H9 (cell line): Measurements from ENCODE around the gene VWC2L. TPM values are rescaled to one million over a fixed set of nuclear protein-coding genes. Genes with fewer than 3 reads are reported as not detected.

Experiments
- DNase-seq: peaks from one replicate; pipeline ENCODE4 v3.0.0-alpha.2; 2017
- H2AFZ ChIP-seq: one replicate; pipeline ENCODE4 v1.6.1; 2013; ENCODE audit warnings: mild to moderate bottlenecking, low read length, control low read depth, moderate library complexity
- H2AK5ac ChIP-seq: 2 replicates; pipeline ENCODE4 v1.6.1; 2013; ENCODE audit warnings: low read length, control low read depth, mixed read lengths; ENCODE audit not compliant: insufficient read length
- H2BK120ac ChIP-seq: one replicate; pipeline ENCODE4 v1.6.1; 2013; ENCODE audit warnings: low read depth, mild to moderate bottlenecking, low read length, control low read depth, inconsistent platforms; ENCODE audit not compliant: poor library complexity, severe bottlenecking
- H2BK12ac ChIP-seq: 2 replicates; pipeline ENCODE4 v1.6.1; 2013; ENCODE audit warnings: low read length, control low read depth, mixed read lengths, low read depth; ENCODE audit not compliant: insufficient read length
- H2BK15ac ChIP-seq: 2 replicates; pipeline ENCODE4 v1.6.1; 2013; ENCODE audit warnings: low read depth, low read length, control low read depth
- H2BK20ac ChIP-seq: one replicate; pipeline ENCODE4 v1.6.1; 2013; ENCODE audit warnings: low read depth, mild to moderate bottlenecking, low read length, control low read depth, inconsistent platforms; ENCODE audit not compliant: poor library complexity, severe bottlenecking
- H2BK5ac ChIP-seq: 2 replicates; pipeline ENCODE4 v1.6.1; 2013; ENCODE audit warnings: low read length, control low read depth, mixed read lengths; ENCODE audit not compliant: insufficient read length
- H3K14ac ChIP-seq: 2 replicates; pipeline ENCODE4 v1.6.1; 2013; ENCODE audit warnings: low read length, control low read depth; ENCODE audit not compliant: insufficient read depth
- H3K18ac ChIP-seq: 2 replicates; pipeline ENCODE4 v1.6.1; 2013; ENCODE audit warnings: low read depth, mild to moderate bottlenecking, mixed read lengths, low read length, control low read depth; ENCODE audit not compliant: insufficient read length
- H3K23ac ChIP-seq: 2 replicates; pipeline ENCODE4 v1.6.1; 2013; ENCODE audit warnings: low read length, control low read depth, mixed read lengths, low read depth; ENCODE audit not compliant: insufficient read length
- H3K23me2 ChIP-seq: 2 replicates; pipeline ENCODE4 v1.6.1; 2013; ENCODE audit warnings: low read depth, mild to moderate bottlenecking, mixed read lengths, low read length, control low read depth; ENCODE audit not compliant: insufficient read length, poor library complexity, severe bottlenecking
- H3K27ac ChIP-seq: 2 replicates; pipeline ENCODE4 v1.5.1; 2013; ENCODE audit warnings: low read length, control low read depth, mixed read lengths, low read depth; ENCODE audit not compliant: insufficient read length
- H3K27me3 ChIP-seq: 2 replicates; pipeline ENCODE4 v1.6.1; 2013; ENCODE audit warnings: low read length, control low read depth, inconsistent platforms; ENCODE audit not compliant: insufficient read depth
- H3K4ac ChIP-seq: 2 replicates; pipeline ENCODE4 v1.6.1; 2013; ENCODE audit warnings: low read depth, mild to moderate bottlenecking, control low read depth, inconsistent platforms, low read length, moderate library complexity
- H3K4me1 ChIP-seq: 2 replicates; pipeline ENCODE4 v1.6.1; 2013; ENCODE audit warnings: low read length, control low read depth, inconsistent platforms; ENCODE audit not compliant: insufficient read depth
- H3K4me2 ChIP-seq: 2 replicates; pipeline ENCODE4 v1.6.1; 2013; ENCODE audit warnings: low read length, control low read depth, mixed read lengths; ENCODE audit not compliant: insufficient read length, insufficient read depth
- H3K56ac ChIP-seq: 2 replicates; pipeline ENCODE4 v1.6.1; 2013; ENCODE audit warnings: low read depth, mild to moderate bottlenecking, mixed read lengths, low read length, control low read depth; ENCODE audit not compliant: insufficient read length
- H3K79me1 ChIP-seq: 2 replicates; pipeline ENCODE4 v1.6.1; 2013; ENCODE audit warnings: low read depth, mild to moderate bottlenecking, moderate library complexity, low read length, control low read depth, inconsistent platforms; ENCODE audit not compliant: insufficient read depth, poor library complexity, severe bottlenecking
- H3K79me2 ChIP-seq: 2 replicates; pipeline ENCODE4 v1.6.1; 2013; ENCODE audit warnings: low read length, control low read depth, inconsistent platforms; ENCODE audit not compliant: insufficient read depth
- H3K9ac ChIP-seq: 2 replicates; pipeline ENCODE4 v1.6.1; 2013; ENCODE audit warnings: low read length, control low read depth, mixed read lengths; ENCODE audit not compliant: insufficient read length; ENCODE audit errors: extremely low read depth
- H3K9me3 ChIP-seq: one replicate; pipeline ENCODE4 v1.6.1; 2013; ENCODE audit warnings: low read depth, low read length, inconsistent platforms; ENCODE audit not compliant: control insufficient read depth
- H3T11ph ChIP-seq: one replicate; pipeline ENCODE4 v1.6.1; 2013; ENCODE audit warnings: mild to moderate bottlenecking, low read length, control low read depth, inconsistent platforms
- H4K20me1 ChIP-seq: one replicate; pipeline ENCODE4 v1.6.1; 2013; ENCODE audit not compliant: control insufficient read depth, insufficient read length, insufficient read depth
- H4K5ac ChIP-seq: 2 replicates; pipeline ENCODE4 v1.6.1; 2013; ENCODE audit warnings: low read depth, mild to moderate bottlenecking, mixed read lengths, low read length, control low read depth; ENCODE audit not compliant: insufficient read length
- H4K8ac ChIP-seq: replicated peaks from 2 replicates; pipeline ENCODE4 v1.6.1; 2013; ENCODE audit warnings: low read length, control low read depth, mixed read lengths, low read depth; ENCODE audit not compliant: insufficient read length
- H4K91ac ChIP-seq: 2 replicates; pipeline ENCODE4 v1.6.1; 2013; ENCODE audit warnings: low read depth, mild to moderate bottlenecking, moderate library complexity, mixed read lengths, low read length, control low read depth; ENCODE audit not compliant: insufficient read length
- H3K27ac Mint-ChIP-seq, 3 experiments: 2 replicates in 2 of 3; 3 replicates in 1 of 3; pipeline ENCODE4 v1.8.0; 2020 to 2021; ENCODE audit warnings: mixed read lengths in 3 of 3, mild to moderate bottlenecking in 1 of 3, moderate library complexity in 1 of 3
- H3K27me3 Mint-ChIP-seq: 2 replicates; pipeline ENCODE4 v1.8.0; 2021; ENCODE audit warnings: low read depth, mild to moderate bottlenecking, moderate library complexity, mixed read lengths
- H3K36me3 Mint-ChIP-seq, 3 experiments: 2 replicates in 2 of 3; 3 replicates in 1 of 3; pipeline ENCODE4 v1.8.0; 2020 to 2021; ENCODE audit warnings: low read depth in 3 of 3, mixed read lengths in 3 of 3; ENCODE audit not compliant: insufficient read depth in 1 of 3
- H3K4me1 Mint-ChIP-seq, 2 experiments: 2 replicates each; pipeline ENCODE4 v1.8.0; 2020; ENCODE audit warnings: mixed read lengths in 2 of 2
- H3K4me3 Mint-ChIP-seq, 2 experiments: 2 replicates in 1 of 2; 3 replicates in 1 of 2; pipeline ENCODE4 v1.8.0; 2020 to 2021; ENCODE audit warnings: mild to moderate bottlenecking in 2 of 2, mixed read lengths in 2 of 2, moderate library complexity in 1 of 2
- H3K9me3 Mint-ChIP-seq, 2 experiments: 2 replicates in 1 of 2; 3 replicates in 1 of 2; pipeline ENCODE4 v1.8.0; 2020; ENCODE audit warnings: mild to moderate bottlenecking in 2 of 2, mixed read lengths in 2 of 2, moderate library complexity in 1 of 2
- WGBS: extraction: QIAGEN DNeasy Blood & Tissue Kit; methylation state at CpG from one replicate; pipeline ENCODE4 v1.1.7; 2013; ENCODE audit warnings: missing lambda C conversion rate, low lambda C conversion rate, mixed read lengths; ENCODE audit not compliant: insufficient read length; ENCODE audit errors: extremely low coverage; 5-methylcytosine and 5-hydroxymethylcytosine counted together
- total RNA-seq: library from RNA; stranded (reverse); gene quantifications from 2 replicates; pipeline ENCODE4 v1.2.1, GENCODE V29; 2021
- TF ChIP-seq, protein P1 (sequence below): fragments of 200-600 bp; sonication (generic); conservative IDR thresholded peaks from 3 replicates; pipeline ENCODE4 v1.8.0; 2021; ENCODE audit warnings: antibody characterized with exemption, mild to moderate bottlenecking

Gene VWC2L
- total RNA-seq, 1 experiment from 2014 or later: not detected

- H2BK5ac ChIP-seq: no peak overlapping the region
- no peak overlapping the region for H4K91ac ChIP-seq
- whole genome bisulfite sequencing: no CpG with 5 or more reads among the region's 1 CpG
- no peak overlapping the region for H2BK20ac ChIP-seq
- H3K14ac ChIP-seq: no peak overlapping the region
- H3K27ac ChIP-seq: no peak overlapping the region
- H4K5ac ChIP-seq: no peak overlapping the region
- no peaks in the 10 kb centered on the region for H3K79me2 ChIP-seq
- no peak overlapping the region for H2BK120ac ChIP-seq
- no peak overlapping the region for H4K8ac ChIP-seq
- no peak overlapping the region for H3K4me2 ChIP-seq
- Mint-ChIP-seq H3K27ac (no peak overlapping the region), H3K27me3 (no peaks in the 10 kb centered on the region), H3K9me3 (peaks cover 0 to 4% of the 10 kb centered on the region in 2 experiments; a peak in 3 of 5 replicates), H3K4me3 (no peak overlapping the region), H3K36me3 (no peaks in the 10 kb centered on the region), H3K4me1 (no peaks in the 10 kb centered on the region)
- H2AK5ac ChIP-seq: no peak overlapping the region
- no peak for DNase-seq
- H3K23me2 ChIP-seq: no peaks in the 10 kb centered on the region
- H3K18ac ChIP-seq: no peak overlapping the region
- H3K9me3 ChIP-seq: no peaks in the 10 kb centered on the region
- no peaks in the 10 kb centered on the region for H3K4me1 ChIP-seq
- TF ChIP-seq, protein P1, sequence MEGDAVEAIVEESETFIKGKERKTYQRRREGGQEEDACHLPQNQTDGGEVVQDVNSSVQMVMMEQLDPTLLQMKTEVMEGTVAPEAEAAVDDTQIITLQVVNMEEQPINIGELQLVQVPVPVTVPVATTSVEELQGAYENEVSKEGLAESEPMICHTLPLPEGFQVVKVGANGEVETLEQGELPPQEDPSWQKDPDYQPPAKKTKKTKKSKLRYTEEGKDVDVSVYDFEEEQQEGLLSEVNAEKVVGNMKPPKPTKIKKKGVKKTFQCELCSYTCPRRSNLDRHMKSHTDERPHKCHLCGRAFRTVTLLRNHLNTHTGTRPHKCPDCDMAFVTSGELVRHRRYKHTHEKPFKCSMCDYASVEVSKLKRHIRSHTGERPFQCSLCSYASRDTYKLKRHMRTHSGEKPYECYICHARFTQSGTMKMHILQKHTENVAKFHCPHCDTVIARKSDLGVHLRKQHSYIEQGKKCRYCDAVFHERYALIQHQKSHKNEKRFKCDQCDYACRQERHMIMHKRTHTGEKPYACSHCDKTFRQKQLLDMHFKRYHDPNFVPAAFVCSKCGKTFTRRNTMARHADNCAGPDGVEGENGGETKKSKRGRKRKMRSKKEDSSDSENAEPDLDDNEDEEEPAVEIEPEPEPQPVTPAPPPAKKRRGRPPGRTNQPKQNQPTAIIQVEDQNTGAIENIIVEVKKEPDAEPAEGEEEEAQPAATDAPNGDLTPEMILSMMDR: no peak
- no peak overlapping the region for H3K56ac ChIP-seq
- H2BK12ac ChIP-seq: no peak overlapping the region
- H3K27me3 ChIP-seq: no peaks in the 10 kb centered on the region
- no peak overlapping the region for H3K9ac ChIP-seq
- no peak overlapping the region for H2AFZ ChIP-seq
- no peaks in the 10 kb centered on the region for H4K20me1 ChIP-seq
- no peak overlapping the region for H3T11ph ChIP-seq
- H3K23ac ChIP-seq: no peak overlapping the region
- no peak overlapping the region for H3K4ac ChIP-seq
- no peaks in the 10 kb centered on the region for H3K79me1 ChIP-seq
- no peak overlapping the region for H2BK15ac ChIP-seq
Measured at GRCh38 chr2:214565246-214565645, 154.4 kb downstream of the VWC2L start.
